Hepatocyte (in vitro differentiated cells): Measurements from ENCODE around the gene CTH.

Experiments
- CTCF ChIP-seq: fragments of 200-600 bp; sonication (generic); IDR thresholded peaks from 2 replicates; pipeline ENCODE4 v1.5.1; 2016; ENCODE audit warnings: antibody characterized with exemption, mild to moderate bottlenecking; ENCODE audit not compliant: poor library complexity
- EZH2 ChIP-seq: fragments of 200-600 bp; sonication (generic); IDR thresholded peaks from 2 replicates; pipeline ENCODE4 v1.6.1; 2016; ENCODE audit warnings: antibody characterized with exemption, mild to moderate bottlenecking, borderline replicate concordance

GRCh38 chr1:70364439-70364838, 46.6 kb upstream of the CTH start:
- TF ChIP-seq EZH2 (no peak), CTCF (no peak)
